IMR-90 (cell line): ENCODE data around the gene ATP6V1E1. TPM values are rescaled to one million over a fixed set of nuclear protein-coding genes. Genes with fewer than 3 reads are reported as not detected.

ENCODE experiments used
- ATAC-seq: fragments of 200-7000 bp; cut with Tn5 transposase; 2 replicates; pipeline ENCODE4 v1.9.1; 2020; ENCODE audit warnings: low read depth, mild to moderate bottlenecking, moderate library complexity
- BruUV-seq: library from RNA; stranded (reverse); fragments of 400-500 nt; replicated peaks from 2 replicates; lab custom pipeline; 2021; lab: Mats Ljungman, UMichigan
- CTCF ChIA-PET: fragments of 300-600 bp; formaldehyde crosslinking; extraction: SDS; loops from one replicate; lab custom pipeline; 2021; ENCODE audit warnings: antibody characterized with exemption; lab: Yijun Ruan, JAX
- POLR2A ChIA-PET: fragments of 300-600 bp; sonication (Branson Sonifier 250); formaldehyde crosslinking; loops from one replicate; lab custom pipeline; 2022; ENCODE audit warnings: antibody characterized with exemption; ENCODE audit not compliant: unreplicated experiment; lab: Charles Lee
- DNase-seq: peaks from one replicate; pipeline ENCODE4 v3.0.0; 2013
- H2AFZ ChIP-seq: replicated peaks from 2 replicates; pipeline ENCODE3; 2013; ENCODE audit warnings: low read length, mild to moderate bottlenecking; ENCODE audit not compliant: poor library complexity
- H2AK5ac ChIP-seq: 2 replicates; pipeline ENCODE4 v1.6.1; 2013; ENCODE audit warnings: low read depth, low read length, inconsistent platforms
- H2AK9ac ChIP-seq: replicated peaks from 2 replicates; pipeline ENCODE3; 2013; ENCODE audit warnings: mild to moderate bottlenecking, low read depth, low read length, moderate library complexity; ENCODE audit not compliant: poor library complexity
- H2BK120ac ChIP-seq: 2 replicates; pipeline ENCODE4 v1.6.1; 2013; ENCODE audit warnings: low read depth, low read length, inconsistent platforms
- H2BK15ac ChIP-seq: 3 replicates; pipeline ENCODE4 v1.6.1; 2013; ENCODE audit warnings: low read depth, low read length, inconsistent platforms
- H2BK20ac ChIP-seq: 2 replicates; pipeline ENCODE4 v1.6.1; 2013; ENCODE audit warnings: low read depth, mild to moderate bottlenecking, inconsistent platforms, low read length, moderate library complexity
- H2BK5ac ChIP-seq: 2 replicates; pipeline ENCODE4 v1.6.1; 2013; ENCODE audit warnings: mild to moderate bottlenecking, low read depth, low read length, inconsistent platforms; ENCODE audit not compliant: poor library complexity, severe bottlenecking
- H3K14ac ChIP-seq: replicated peaks from 2 replicates; pipeline ENCODE4 v1.6.1; 2013; ENCODE audit warnings: low read depth, low read length, inconsistent platforms
- H3K18ac ChIP-seq: 2 replicates; pipeline ENCODE4 v1.6.1; 2013; ENCODE audit warnings: low read depth, low read length, control low read depth
- H3K23ac ChIP-seq: 2 replicates; pipeline ENCODE4 v1.6.1; 2013; ENCODE audit warnings: low read depth, low read length, inconsistent platforms
- H3K27ac ChIP-seq: 2 replicates; pipeline ENCODE4 v1.5.1; 2013; ENCODE audit warnings: mild to moderate bottlenecking, control low read depth, low read length; ENCODE audit not compliant: insufficient read depth
- H3K27me3 ChIP-seq: 2 replicates; pipeline ENCODE4 v1.6.1; 2013; ENCODE audit warnings: low read length; ENCODE audit not compliant: control insufficient read depth, insufficient read depth
- H3K36me3 ChIP-seq: 2 replicates; pipeline ENCODE4 v1.6.1; 2013; ENCODE audit warnings: low read length, mixed read lengths; ENCODE audit not compliant: control insufficient read depth, insufficient read depth
- H3K4ac ChIP-seq: 2 replicates; pipeline ENCODE4 v1.6.1; 2013; ENCODE audit warnings: low read depth, low read length, inconsistent platforms
- H3K4me1 ChIP-seq: 2 replicates; pipeline ENCODE4 v1.6.1; 2013; ENCODE audit warnings: low read length, mixed read lengths; ENCODE audit not compliant: control insufficient read depth, insufficient read depth
- H3K4me2 ChIP-seq: 2 replicates; pipeline ENCODE4 v1.6.1; 2013; ENCODE audit warnings: low read depth, mild to moderate bottlenecking, control low read depth, low read length, moderate library complexity
- H3K4me3 ChIP-seq: 2 replicates; pipeline ENCODE4 v1.5.1; 2013; ENCODE audit warnings: low read depth, mild to moderate bottlenecking, control low read depth, low read length, moderate library complexity; ENCODE audit not compliant: insufficient read depth
- H3K56ac ChIP-seq: 2 replicates; pipeline ENCODE4 v1.6.1; 2013; ENCODE audit warnings: low read length, inconsistent platforms; ENCODE audit not compliant: insufficient read depth; ENCODE audit errors: extremely low read depth
- H3K79me1 ChIP-seq, 2 experiments: 2 replicates each; pipeline ENCODE4 v1.6.1; 2013; ENCODE audit warnings: low read length in 2 of 2, inconsistent platforms in 1 of 2, low read depth in 1 of 2
- H3K9ac ChIP-seq: 2 replicates; pipeline ENCODE4 v1.6.1; 2013; ENCODE audit warnings: low read depth, low read length, control low read depth
- H3K9me1 ChIP-seq: 2 replicates; pipeline ENCODE4 v1.6.1; 2013; ENCODE audit warnings: low read length, inconsistent platforms; ENCODE audit not compliant: insufficient read depth
- H3K9me3 ChIP-seq: 2 replicates; pipeline ENCODE4 v1.6.1; 2013; ENCODE audit warnings: low read length; ENCODE audit not compliant: control insufficient read depth, insufficient read depth
- H4K20me1 ChIP-seq: 2 replicates; pipeline ENCODE4 v1.6.1; 2013; ENCODE audit warnings: low read length, inconsistent platforms; ENCODE audit not compliant: insufficient read depth
- H4K5ac ChIP-seq: 2 replicates; pipeline ENCODE4 v1.6.1; 2013; ENCODE audit warnings: mild to moderate bottlenecking, low read depth, low read length, control low read depth
- H4K8ac ChIP-seq, 2 experiments: 2 replicates each; pipeline ENCODE4 v1.6.1; 2013; ENCODE audit warnings: low read depth in 2 of 2, low read length in 2 of 2, control low read depth in 1 of 2, inconsistent platforms in 1 of 2
- H4K91ac ChIP-seq: 2 replicates; pipeline ENCODE4 v1.6.1; 2013; ENCODE audit warnings: low read depth, low read length, inconsistent platforms; ENCODE audit not compliant: insufficient read depth
- CHD1 ChIP-seq: IDR thresholded peaks from 2 replicates; pipeline ENCODE4 v1.6.1; 2012; ENCODE audit warnings: low read depth, low read length, improper control_type of control experiment
- CTCF ChIP-seq: conservative IDR thresholded peaks from 2 replicates; pipeline ENCODE4 v1.5.1; 2012; ENCODE audit warnings: mild to moderate bottlenecking, low read depth, low read length, improper control_type of control experiment
- ELK1 ChIP-seq: fragments of 150-350 bp; IDR thresholded peaks from 2 replicates; pipeline ENCODE4 v1.6.1; 2016; ENCODE audit warnings: low read depth, mild to moderate bottlenecking, low read length, moderate library complexity, borderline replicate concordance
- MAFK ChIP-seq: IDR thresholded peaks from 2 replicates; pipeline ENCODE4 v1.6.1; 2012; ENCODE audit warnings: low read depth, low read length, improper control_type of control experiment
- MXI1 ChIP-seq: IDR thresholded peaks from 2 replicates; pipeline ENCODE4 v1.6.1; 2012; ENCODE audit warnings: low read depth, mild to moderate bottlenecking, low read length, moderate library complexity, borderline replicate concordance
- NFE2L2 ChIP-seq: fragments of 150-350 bp; IDR thresholded peaks from 2 replicates; pipeline ENCODE4 v1.6.1; 2016; ENCODE audit warnings: low read depth, mild to moderate bottlenecking, low read length
- POLR2A ChIP-seq: IDR thresholded peaks from 2 replicates; pipeline ENCODE4 v1.6.1; 2012; ENCODE audit warnings: mild to moderate bottlenecking, low read depth, low read length
- RAD21 ChIP-seq: IDR thresholded peaks from 2 replicates; pipeline ENCODE4 v1.6.1; 2012; ENCODE audit warnings: low read length, improper control_type of control experiment
- RFX5 ChIP-seq: IDR thresholded peaks from 2 replicates; pipeline ENCODE4 v1.8.0; 2012; ENCODE audit warnings: low read depth, mild to moderate bottlenecking, low read length, moderate library complexity
- USF2 ChIP-seq: fragments of 150-350 bp; IDR thresholded peaks from 2 replicates; pipeline ENCODE4 v1.6.1; 2017; ENCODE audit warnings: mild to moderate bottlenecking, antibody characterized with exemption, low read length, low read depth
- WGBS, 2 experiments: methylation state at CpG; one replicate each; pipeline versions ENCODE4 v1.1.5 to v1.1.7; 2013; ENCODE audit warnings: missing lambda C conversion rate in 2 of 2; ENCODE audit not compliant: insufficient read length in 1 of 2; ENCODE audit errors: extremely low coverage in 2 of 2; 5-methylcytosine and 5-hydroxymethylcytosine counted together
- dilution Hi-C: fragments of 300-500 bp; cut with HindIII; formaldehyde crosslinking; loops from one replicate; pipeline ENCODE4 v1.14.3; 2018; ENCODE audit warnings: low sequenced_read_pairs; ENCODE audit not compliant: unreplicated experiment
- in situ Hi-C: fragments of 300-500 bp; cut with MboI; formaldehyde crosslinking; loops from 3 replicates; pipeline ENCODE4 v1.14.3; 2019; ENCODE audit warnings: low sequenced_read_pairs, inconsistent platforms, mixed read lengths
- intact Hi-C: fragments of 100-400 bp; cut with micrococcal nuclease; formaldehyde crosslinking; loops from 2 replicates; pipeline ENCODE4 v1.10.0; 2022
- polyA plus RNA-seq, 3 experiments: library from polyadenylated mRNA; depleted of rRNA; stranded (reverse); fragments of >200 nt; gene quantifications; 2 replicates each; pipeline ENCODE4 v1.2.3, GENCODE V29; 2012; ENCODE audit warnings: low replicate concordance in 1 of 3
- total RNA-seq: library from RNA; depleted of rRNA; stranded (reverse); fragments of >200 nt; gene quantifications from 2 replicates; pipeline ENCODE4 v1.2.3, GENCODE V29; 2012

Gene ATP6V1E1
- total and polyA plus RNA-seq, 2 of the 4 experiments (the other 2 are of a cell fraction), result 144 to 148 TPM

GRCh38 chr22:17638432-17639246, 10.1 kb upstream of the ATP6V1E1 start, which contains the start of gene BCL2L13:
BCL2L13 (plus strand) TSS chr22:17638757; CDS start chr22:17655712, 16,955 bp downstream.
- 1% methylated on average over 25 of the region's 70 CpGs; no CpG with 5 or more reads in 1 of the 2 experiments for WGBS, 2 experiments
- dilution Hi-C loops (no loop called here), in situ Hi-C loops (loop anchor here (5.0 kb wide), 1 partner anchor 49 kb away; no protein-coding TSS in a partner anchor), intact Hi-C loops (loop anchor here (2.0 to 5.0 kb wide), 3 partner anchors 74 to 88 kb away; partner anchors contain the start of gene SLC25A18)
- Histone ChIP-seq H4K20me1 (no peaks in the 10 kb centered on the region), H2AK9ac (peak within 1 kb of the TSS; percentile 95), H3K56ac (peak within 1 kb of the TSS; percentile 95), H2AFZ (peak within 1 kb of the TSS; percentile 97), H3K4ac (peak within 1 kb of the TSS; percentile 99), H2BK120ac (peak within 1 kb of the TSS; percentile 78), H4K5ac (peak within 1 kb of the TSS; percentile 97), H3K79me1 (peaks cover 8 to 53% of the 10 kb centered on the region in 2 experiments), H3K14ac (peak within 1 kb of the TSS; percentile 98), H3K4me2 (peak within 1 kb of the TSS; percentile 93), H2AK5ac (peak within 1 kb of the TSS; percentile 99), H2BK5ac (peak within 1 kb of the TSS; percentile 96), H3K9me3 (no peaks in the 10 kb centered on the region), H3K18ac (peak within 1 kb of the TSS; percentile 92), H4K8ac (peak within 1 kb of the TSS; percentile 94 to 100), H2BK15ac (peak within 1 kb of the TSS; percentile 83), H3K9me1 (no peaks in the 10 kb centered on the region; the same call in 1 of the 2 replicates), H2BK20ac (peak within 1 kb of the TSS; percentile 72), H4K91ac (peak within 1 kb of the TSS; percentile 97), H3K23ac (peak within 1 kb of the TSS; percentile 99), H3K36me3 (no peaks in the 10 kb centered on the region), H3K9ac (peak within 1 kb of the TSS; percentile 97), H3K27me3 (no peaks in the 10 kb centered on the region), H3K4me3 (peak within 1 kb of the TSS; percentile 69), H3K4me1 (peaks cover 2% of the 10 kb centered on the region), H3K27ac (peak within 1 kb of the TSS; percentile 94)
- ChIA-PET POLR2A (interaction anchor here (0.5 to 0.9 kb wide), 3 partner anchors 21 to 31 kb away, joined by 3 to 4 read pairs (median 3); no protein-coding TSS in a partner anchor), CTCF (interaction anchor here (1.1 to 1.4 kb wide), 2 partner anchors 40 to 79 kb away, joined by 3 read pairs; no protein-coding TSS in a partner anchor)
- DNase-seq (peak; percentile 90), ATAC-seq (peak; percentile 94)
- no TSS peak for BruUV-seq
- TF ChIP-seq MAFK, result no peak
- TF ChIP-seq CTCF, result 0 out of 2 replicates have a peak, but pooled peaks have one; percentile 1
- peak; percentile 95 for TF ChIP-seq POLR2A
- no peak; the same call in 1 of the 2 replicates for TF ChIP-seq CHD1
- TF ChIP-seq NFE2L2, result 0 out of 2 replicates have a peak, but pooled peaks have one; percentile 4
- no peak for TF ChIP-seq RFX5
- TF ChIP-seq RAD21, result no peak
- peak; percentile 83 for TF ChIP-seq MXI1
- TF ChIP-seq USF2, result no peak
- TF ChIP-seq ELK1, result no peak
